AG04449 (cell line): ENCODE data around the gene TTC17.

Source experiments
- CTCF ChIA-PET: fragments of 350-600 bp; formaldehyde crosslinking; extraction: SDS; loops from one replicate; lab custom pipeline; 2021; ENCODE audit warnings: antibody characterized with exemption; lab: Yijun Ruan, JAX
- POLR2A ChIA-PET: fragments of 400-600, 350-600 bp; formaldehyde crosslinking; extraction: SDS; loops from one replicate; lab custom pipeline; 2020; ENCODE audit warnings: antibody characterized with exemption, inconsistent platforms; lab: Yijun Ruan, JAX
- DNase-seq: peaks from one replicate; pipeline ENCODE4 v3.0.0-alpha.2; 2010; ENCODE audit warnings: low read depth, low spot score
- H3K4me3 ChIP-seq: 2 replicates; pipeline ENCODE4 v1.5.1; 2011; ENCODE audit warnings: low read depth, mild to moderate bottlenecking, control low read depth, low read length
- TF ChIP-seq, protein P1 (sequence below): IDR thresholded peaks from one replicate; pipeline ENCODE4 v1.5.1; 2011; ENCODE audit warnings: mild to moderate bottlenecking, moderate library complexity, low read length, control low read depth, inconsistent platforms; ENCODE audit not compliant: insufficient read depth; ENCODE audit errors: missing control alignments

Gene TTC17

DNA sequence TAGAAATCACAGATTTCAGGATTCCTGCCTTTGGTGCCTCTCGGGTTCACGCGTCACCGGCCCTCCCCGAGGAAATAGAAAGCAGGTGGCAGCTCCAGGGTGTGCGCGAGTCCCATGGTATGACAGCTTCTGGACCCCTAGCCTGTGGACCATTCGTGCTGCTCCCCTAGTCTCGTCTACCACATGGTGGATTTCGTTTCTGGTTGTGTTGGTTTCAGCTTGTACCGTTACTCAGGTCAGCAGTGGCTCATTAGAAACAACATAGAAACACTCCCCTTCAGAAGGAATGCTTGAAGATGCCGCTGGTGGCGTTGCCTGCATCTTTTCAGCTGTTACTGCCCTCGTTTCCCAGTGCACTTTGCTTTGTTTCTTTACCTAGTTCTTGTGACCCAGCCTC lies 700 bp downstream of the TTC17 start:
- POLR2A ChIA-PET = interaction anchor here (1.0 to 1.2 kb wide), 2 partner anchors 48 to 64 kb away, joined by 3 to 6 read pairs; partner anchors contain the start of gene API5
- no peak for DNase-seq
- H3K4me3 ChIP-seq = peak overlapping the region; percentile 98
- TF ChIP-seq, protein P1, sequence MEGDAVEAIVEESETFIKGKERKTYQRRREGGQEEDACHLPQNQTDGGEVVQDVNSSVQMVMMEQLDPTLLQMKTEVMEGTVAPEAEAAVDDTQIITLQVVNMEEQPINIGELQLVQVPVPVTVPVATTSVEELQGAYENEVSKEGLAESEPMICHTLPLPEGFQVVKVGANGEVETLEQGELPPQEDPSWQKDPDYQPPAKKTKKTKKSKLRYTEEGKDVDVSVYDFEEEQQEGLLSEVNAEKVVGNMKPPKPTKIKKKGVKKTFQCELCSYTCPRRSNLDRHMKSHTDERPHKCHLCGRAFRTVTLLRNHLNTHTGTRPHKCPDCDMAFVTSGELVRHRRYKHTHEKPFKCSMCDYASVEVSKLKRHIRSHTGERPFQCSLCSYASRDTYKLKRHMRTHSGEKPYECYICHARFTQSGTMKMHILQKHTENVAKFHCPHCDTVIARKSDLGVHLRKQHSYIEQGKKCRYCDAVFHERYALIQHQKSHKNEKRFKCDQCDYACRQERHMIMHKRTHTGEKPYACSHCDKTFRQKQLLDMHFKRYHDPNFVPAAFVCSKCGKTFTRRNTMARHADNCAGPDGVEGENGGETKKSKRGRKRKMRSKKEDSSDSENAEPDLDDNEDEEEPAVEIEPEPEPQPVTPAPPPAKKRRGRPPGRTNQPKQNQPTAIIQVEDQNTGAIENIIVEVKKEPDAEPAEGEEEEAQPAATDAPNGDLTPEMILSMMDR = no peak
- CTCF ChIA-PET = interaction anchor here (1.7 to 1.9 kb wide), 3 partner anchors 19 to 59 kb away, joined by 4 to 7 read pairs (median 6); partner anchors contain the start of gene API5

- ChIA-PET CTCF (no interaction called here), POLR2A (no interaction called here)
- TF ChIP-seq, protein P1 = no peak
- no peak for DNase-seq
- H3K4me3 ChIP-seq = peak overlapping the region; percentile 98
Observed at GRCh38 chr11:43360361-43361032, 1.8 kb downstream of the TTC17 start.

DNA sequence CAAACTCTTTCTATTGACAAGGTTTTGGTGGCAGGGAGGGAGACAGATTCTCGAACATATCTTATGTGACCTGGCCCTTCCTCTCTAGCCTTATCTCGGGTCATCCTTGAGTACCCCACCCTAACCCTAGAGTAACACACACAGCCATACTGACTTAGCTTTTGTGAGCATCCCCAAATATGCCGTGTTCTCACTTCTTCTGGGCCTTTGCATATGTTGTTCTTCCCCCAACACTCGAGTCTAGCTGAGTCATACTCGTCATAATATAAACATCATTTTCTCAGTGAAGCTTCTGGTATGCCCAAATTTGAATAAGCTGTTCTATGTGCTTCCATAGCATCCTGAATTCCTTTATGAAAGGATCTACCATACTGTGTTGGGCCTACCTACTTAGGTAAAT lies 8.0 kb downstream of the TTC17 start:
- H3K4me3 ChIP-seq = no peak overlapping the region
- TF ChIP-seq, protein P1 = no peak
- POLR2A ChIA-PET = interaction anchor here (1.7 kb wide), 1 partner anchor 8 kb away, joined by 4 read pairs; the partner anchor contains the start of gene TTC17
- DNase-seq = no peak
- CTCF ChIA-PET = interaction anchor here (1.8 kb wide), 1 partner anchor 10 kb away, joined by 3 read pairs; no protein-coding TSS in a partner anchor

GRCh38 chr11:43367382-43368178 lies 8.9 kb downstream of the TTC17 start:
- CTCF ChIA-PET = interaction anchor here (1.3 to 1.8 kb wide), 2 partner anchors 11 to 52 kb away, joined by 3 read pairs; no protein-coding TSS in a partner anchor
- POLR2A ChIA-PET = interaction anchor here (1.7 kb wide), 1 partner anchor 9 kb away, joined by 4 read pairs; the partner anchor contains the start of gene TTC17
- H3K4me3 ChIP-seq = no peak overlapping the region
- no peak for DNase-seq
- TF ChIP-seq, protein P1 = no peak

DNA sequence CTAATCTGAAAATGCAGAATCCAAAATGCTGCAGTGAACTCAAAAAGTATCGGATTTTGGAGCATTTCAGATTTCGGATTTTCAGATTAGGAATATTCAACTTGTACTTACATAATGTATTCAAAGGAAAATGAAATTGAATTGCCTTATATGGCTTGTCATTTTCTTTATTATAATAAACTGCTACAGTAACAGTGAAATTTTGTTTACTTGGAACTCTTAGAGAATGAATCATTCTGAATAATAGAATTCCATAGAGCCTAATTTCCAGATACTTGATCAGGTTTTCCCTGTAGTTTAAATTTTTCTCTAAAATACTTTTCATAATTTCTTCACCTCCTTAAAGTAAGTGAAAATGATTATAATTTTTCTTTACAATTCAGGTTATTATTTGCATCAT lies 17.3 kb downstream of the TTC17 start:
- DNase-seq = no peak
- H3K4me3 ChIP-seq = no peak overlapping the region
- CTCF ChIA-PET = no interaction called here
- TF ChIP-seq, protein P1 = no peak
- POLR2A ChIA-PET = no interaction called here

- ChIA-PET CTCF (no interaction called here), POLR2A (no interaction called here)
- no peak overlapping the region for H3K4me3 ChIP-seq
Observed at GRCh38 chr11:43376594-43376993, 17.9 kb downstream of the TTC17 start.

More at GRCh38 chr11:43376594-43376993, 17.9 kb downstream of the TTC17 start:
- DNase-seq = peak; percentile 55
- TF ChIP-seq, protein P1 = no peak
